Effector memory CD8-positive, alpha-beta T cell (primary cell): ENCODE measurements around the gene CEP55.

Source experiments
- ATAC-seq: fragments of 150-1000 bp; cut with Tn5 transposase; replicated peaks from 2 replicates; pipeline ENCODE4 v1.10.0; 2021; ENCODE audit warnings: mild to moderate bottlenecking, moderate library complexity
- DNase-seq, 3 experiments: peaks; one replicate each; pipeline ENCODE4 v3.0.0; 2021
- H3K27ac Mint-ChIP-seq, 2 donors: one replicate each; pipeline ENCODE4 v1.8.0; 2022; ENCODE audit warnings: mild to moderate bottlenecking in 2 of 2, mixed read lengths in 2 of 2, moderate library complexity in 2 of 2
- H3K27me3 Mint-ChIP-seq, 2 donors: one replicate each; pipeline ENCODE4 v1.8.0; 2022; ENCODE audit warnings: mixed read lengths in 2 of 2
- H3K36me3 Mint-ChIP-seq: one replicate; pipeline ENCODE4 v1.8.0; 2022; ENCODE audit warnings: mild to moderate bottlenecking, moderate library complexity, mixed read lengths; ENCODE audit not compliant: insufficient read depth
- H3K4me1 Mint-ChIP-seq, 2 donors: one replicate each; pipeline ENCODE4 v1.8.0; 2022; ENCODE audit warnings: low read depth in 2 of 2, mixed read lengths in 2 of 2
- H3K4me3 Mint-ChIP-seq, 2 donors: one replicate each; pipeline ENCODE4 v1.8.0; 2022; ENCODE audit warnings: mild to moderate bottlenecking in 2 of 2, mixed read lengths in 2 of 2, moderate library complexity in 2 of 2
- H3K9me3 Mint-ChIP-seq, 2 donors: one replicate each; pipeline ENCODE4 v1.8.0; 2022; ENCODE audit warnings: mixed read lengths in 2 of 2

CEP55 gene

DNA sequence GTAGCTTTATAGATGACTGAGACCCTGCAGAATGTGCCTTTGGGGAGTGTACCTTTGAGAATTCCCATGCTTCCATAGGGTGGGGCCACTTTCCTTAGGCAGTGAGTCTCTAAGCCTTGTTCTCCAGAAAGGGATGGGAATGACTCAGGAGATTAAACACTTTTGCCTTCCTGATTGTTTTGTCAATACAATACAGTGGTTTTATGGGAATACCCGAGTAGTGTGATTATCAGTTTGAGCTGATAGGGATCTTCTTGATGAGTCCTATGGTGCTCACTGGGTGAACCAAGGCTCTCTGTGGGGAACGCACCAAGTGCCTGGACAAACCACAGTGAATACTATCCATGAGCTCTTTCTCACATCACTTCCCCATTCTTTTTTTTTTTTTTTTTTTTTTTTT lies 20.5 kb upstream of the CEP55 start:
- Mint-ChIP-seq H3K9me3 (no peaks in the 10 kb centered on the region), H3K27me3 (peaks cover 3 to 4% of the 10 kb centered on the region in 2 donors), H3K36me3 (no peaks in the 10 kb centered on the region), H3K27ac (no peak overlapping the region), H3K4me1 (no peaks in the 10 kb centered on the region), H3K4me3 (no peak overlapping the region)
- DNase-seq: no peak
- no peak for ATAC-seq

DNA sequence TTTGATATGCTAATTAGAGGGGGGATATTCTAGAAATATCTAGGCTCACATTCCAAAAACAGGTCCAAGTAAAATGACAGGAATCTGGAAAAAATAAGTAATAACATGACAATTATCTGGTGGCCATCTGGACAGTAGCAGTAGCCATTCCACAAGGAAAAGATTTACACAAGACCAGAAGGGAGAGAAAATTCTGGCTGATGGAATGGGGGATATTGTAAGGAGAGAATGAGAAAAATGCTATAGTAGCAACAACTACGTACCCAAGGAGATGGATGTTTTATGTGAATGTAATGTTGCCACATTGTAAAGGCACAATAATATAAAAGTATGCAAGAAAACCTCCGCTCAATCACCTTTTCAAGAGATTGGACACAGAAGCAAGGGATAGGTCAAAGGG lies 19.7 kb upstream of the CEP55 start:
- Mint-ChIP-seq H3K4me3 (no peak overlapping the region), H3K4me1 (no peaks in the 10 kb centered on the region)

DNA sequence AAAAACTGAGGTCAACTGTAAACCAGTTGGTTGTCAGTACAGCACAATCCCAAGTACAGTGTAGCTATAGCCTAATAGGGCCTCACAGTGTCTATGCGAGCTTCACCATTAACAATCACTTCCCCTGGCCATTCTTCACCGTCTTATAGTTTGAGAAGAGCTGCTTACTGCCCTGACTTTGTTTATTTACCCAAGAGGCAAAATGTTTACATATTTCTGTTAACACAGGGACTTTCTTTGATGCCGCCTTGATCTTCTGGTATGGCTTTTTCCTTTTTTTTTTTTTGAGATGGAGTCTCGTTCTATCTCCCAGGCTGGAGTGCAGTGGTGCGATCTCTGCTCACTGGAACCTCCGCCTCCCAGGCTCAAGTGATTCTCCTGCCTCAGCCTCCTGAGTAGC lies 17.5 kb upstream of the CEP55 start:
- no peaks in the 10 kb centered on the region for H3K9me3 Mint-ChIP-seq
- DNase-seq: no peak
- no peak overlapping the region for H3K4me3 Mint-ChIP-seq
- ATAC-seq: no peak
- no peak overlapping the region for H3K27ac Mint-ChIP-seq
- peaks cover 20 to 28% of the 10 kb centered on the region in 2 donors for H3K27me3 Mint-ChIP-seq
- no peaks in the 10 kb centered on the region for H3K36me3 Mint-ChIP-seq
- H3K4me1 Mint-ChIP-seq: peaks cover 7% of the 10 kb centered on the region in 2 donors

More for the DNA sequence above, 19.7 kb upstream of the CEP55 start:
- H3K27me3 Mint-ChIP-seq: peaks cover 12 to 13% of the 10 kb centered on the region in 2 donors
- DNase-seq (no peak), ATAC-seq (no peak)
- no peaks in the 10 kb centered on the region for H3K36me3 Mint-ChIP-seq
- H3K9me3 Mint-ChIP-seq: no peaks in the 10 kb centered on the region
- H3K27ac Mint-ChIP-seq: no peak overlapping the region

- DNase-seq (no peak), ATAC-seq (no peak)
- Mint-ChIP-seq H3K36me3 (no peaks in the 10 kb centered on the region), H3K9me3 (no peaks in the 10 kb centered on the region), H3K4me1 (peaks cover 7% of the 10 kb centered on the region in 2 donors), H3K27ac (no peak overlapping the region), H3K27me3 (peaks cover 34 to 53% of the 10 kb centered on the region in 2 donors), H3K4me3 (peak overlapping the region; percentile 68 to 81)
Observed at GRCh38 chr10:93481637-93482144, 14.7 kb upstream of the CEP55 start.

GRCh38 chr10:93482145-93482834 lies 14.1 kb upstream of the CEP55 start, which contains the start of gene MYOF:
Gene MYOF (minus strand): TSS chr10:93482334. CDS start chr10:93482194, 140 bp downstream.
- ATAC-seq: peak; percentile 89
- H3K4me1 Mint-ChIP-seq: peaks cover 7% of the 10 kb centered on the region in 2 donors
- no peaks in the 10 kb centered on the region for H3K36me3 Mint-ChIP-seq
- no peak within 1 kb of the TSS for H3K27ac Mint-ChIP-seq
- DNase-seq: peak; percentile 44 to 53 (median 46)
- H3K9me3 Mint-ChIP-seq: no peaks in the 10 kb centered on the region
- H3K4me3 Mint-ChIP-seq: peak within 1 kb of the TSS; percentile 68 to 81
- H3K27me3 Mint-ChIP-seq: peaks cover 34 to 53% of the 10 kb centered on the region in 2 donors

GRCh38 chr10:93485690-93486089 lies 10.7 kb upstream of the CEP55 start:
- Mint-ChIP-seq H3K4me3 (no peak overlapping the region), H3K9me3 (no peaks in the 10 kb centered on the region), H3K27me3 (peaks cover 45 to 80% of the 10 kb centered on the region in 2 donors), H3K27ac (no peak overlapping the region), H3K36me3 (no peaks in the 10 kb centered on the region), H3K4me1 (peaks cover 7% of the 10 kb centered on the region in 2 donors)
- DNase-seq (no peak), ATAC-seq (no peak)

DNA sequence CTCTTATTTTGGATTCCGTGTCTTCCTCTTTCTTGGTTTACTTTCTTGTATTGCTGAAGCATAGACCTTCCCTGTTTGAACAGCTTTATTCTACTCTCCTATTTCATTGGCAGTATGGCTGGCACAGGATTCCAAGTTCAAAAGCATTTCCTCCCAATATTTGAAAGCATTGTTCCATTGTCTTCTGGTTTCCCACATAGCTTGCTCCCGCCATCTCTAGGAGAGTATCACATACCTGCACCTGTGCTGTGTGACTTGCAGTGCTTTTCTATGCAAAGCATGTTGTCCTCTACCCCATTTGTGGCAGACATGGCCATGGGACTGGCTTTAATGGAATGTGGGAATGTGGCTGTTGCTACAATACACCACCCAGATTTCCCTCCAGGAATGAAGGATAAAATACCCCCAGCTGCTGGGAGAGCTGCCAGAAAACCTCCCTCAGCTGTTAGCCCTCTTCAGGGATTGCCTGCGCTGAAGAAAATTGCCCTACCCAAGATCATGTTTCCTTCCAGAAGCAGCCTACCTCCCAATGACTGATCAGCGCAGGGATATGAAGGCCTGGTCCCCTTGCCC lies 7.4 kb upstream of the CEP55 start:
- ATAC-seq (no peak), DNase-seq (no peak)
- Mint-ChIP-seq H3K36me3 (no peaks in the 10 kb centered on the region), H3K9me3 (no peaks in the 10 kb centered on the region), H3K27ac (no peak overlapping the region), H3K4me3 (no peak overlapping the region), H3K4me1 (no peaks in the 10 kb centered on the region), H3K27me3 (peaks cover 26 to 54% of the 10 kb centered on the region in 2 donors)

- no peak for ATAC-seq
Observed at GRCh38 chr10:93491602-93492121, 4.8 kb upstream of the CEP55 start.

GRCh38 chr10:93493162-93493561 lies 3.2 kb upstream of the CEP55 start:
- Mint-ChIP-seq H3K4me1 (peaks cover 13% of the 10 kb centered on the region in 2 donors), H3K4me3 (no peak overlapping the region), H3K27me3 (peaks cover 8 to 23% of the 10 kb centered on the region in 2 donors), H3K27ac (no peak overlapping the region), H3K9me3 (no peaks in the 10 kb centered on the region), H3K36me3 (peaks cover 4% of the 10 kb centered on the region)
- DNase-seq (no peak), ATAC-seq (no peak)

More at GRCh38 chr10:93491602-93492121, 4.8 kb upstream of the CEP55 start:
- H3K4me1 Mint-ChIP-seq: peaks cover under 1 to 5% of the 10 kb centered on the region in 2 donors
- H3K27ac Mint-ChIP-seq: no peak overlapping the region
- no peaks in the 10 kb centered on the region for H3K36me3 Mint-ChIP-seq
- no peaks in the 10 kb centered on the region for H3K9me3 Mint-ChIP-seq
- no peak overlapping the region for H3K4me3 Mint-ChIP-seq
- DNase-seq: no peak
- peaks cover 13 to 30% of the 10 kb centered on the region in 2 donors for H3K27me3 Mint-ChIP-seq

GRCh38 chr10:93494494-93494893 lies 1.9 kb upstream of the CEP55 start:
- no peak for DNase-seq
- Mint-ChIP-seq H3K4me3 (no peak overlapping the region), H3K27ac (no peak overlapping the region), H3K27me3 (peaks cover 0 to 10% of the 10 kb centered on the region in 2 donors), H3K4me1 (peaks cover 15 to 18% of the 10 kb centered on the region in 2 donors), H3K9me3 (no peaks in the 10 kb centered on the region), H3K36me3 (peaks cover 7% of the 10 kb centered on the region)
- no peak for ATAC-seq

DNA sequence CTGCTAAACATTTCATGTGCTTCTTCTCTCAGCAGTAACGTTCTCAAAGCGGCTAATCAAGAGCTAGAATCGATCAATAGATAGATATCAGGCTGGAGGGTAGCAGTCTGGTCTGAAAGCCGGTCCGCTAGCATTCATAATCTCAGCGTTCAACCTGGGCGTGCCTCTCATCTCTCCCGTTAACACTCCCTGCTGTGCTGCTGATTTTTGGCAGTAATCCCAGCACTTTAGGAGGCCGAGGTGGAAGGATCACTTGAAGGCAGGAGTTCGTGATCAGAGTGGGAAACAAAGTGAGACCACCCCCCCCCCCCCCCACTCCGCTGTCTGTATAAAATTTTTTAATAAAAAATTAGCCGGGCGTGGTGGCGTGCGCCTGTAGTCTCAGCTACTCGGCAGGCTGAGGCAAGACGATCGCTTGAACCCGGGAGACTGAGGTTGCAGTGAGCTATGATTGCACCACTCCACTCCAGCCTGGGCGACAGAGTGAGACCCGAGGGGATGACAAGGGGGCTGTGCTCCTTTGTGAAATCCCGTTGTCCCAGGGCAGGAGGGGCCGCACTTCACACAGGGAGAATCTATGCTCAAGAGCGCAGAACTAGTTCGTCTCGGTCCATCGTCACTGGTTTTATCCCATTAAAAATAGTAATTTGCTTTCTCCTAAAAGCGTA lies 624 bp upstream of the CEP55 start:
- Mint-ChIP-seq H3K4me3 (peak overlapping the region; percentile 87 to 88), H3K27ac (peak overlapping the region; percentile 16 to 41), H3K4me1 (peaks cover 15 to 18% of the 10 kb centered on the region in 2 donors), H3K27me3 (no peaks in the 10 kb centered on the region), H3K9me3 (no peaks in the 10 kb centered on the region), H3K36me3 (peaks cover 7% of the 10 kb centered on the region)
- ATAC-seq (peak; percentile 15), DNase-seq (peak in 1 of 3 experiments; percentile 5)

GRCh38 chr10:93498166-93498565 lies 1.8 kb downstream of the CEP55 start:
- H3K4me3 Mint-ChIP-seq: peak overlapping the region; percentile 87 to 88
- H3K27ac Mint-ChIP-seq: no peak overlapping the region
- no peaks in the 10 kb centered on the region for H3K9me3 Mint-ChIP-seq
- H3K27me3 Mint-ChIP-seq: no peaks in the 10 kb centered on the region
- ATAC-seq (no peak), DNase-seq (no peak)
- peaks cover 7% of the 10 kb centered on the region for H3K36me3 Mint-ChIP-seq
- H3K4me1 Mint-ChIP-seq: peaks cover 17 to 26% of the 10 kb centered on the region in 2 donors

- H3K27ac Mint-ChIP-seq: no peak overlapping the region
- DNase-seq (no peak), ATAC-seq (no peak)
- no peaks in the 10 kb centered on the region for H3K27me3 Mint-ChIP-seq
- H3K36me3 Mint-ChIP-seq: peaks cover 7% of the 10 kb centered on the region
- peaks cover 17 to 26% of the 10 kb centered on the region in 2 donors for H3K4me1 Mint-ChIP-seq
- no peak overlapping the region for H3K4me3 Mint-ChIP-seq
- no peaks in the 10 kb centered on the region for H3K9me3 Mint-ChIP-seq
Observed at GRCh38 chr10:93501650-93502049, 5.2 kb downstream of the CEP55 start.
